ENCODE results near the gene CLTB.
A peak's percentile ranks its signal among the peaks of the same experiment; 100 is the strongest.

CLTB gene

DNA sequence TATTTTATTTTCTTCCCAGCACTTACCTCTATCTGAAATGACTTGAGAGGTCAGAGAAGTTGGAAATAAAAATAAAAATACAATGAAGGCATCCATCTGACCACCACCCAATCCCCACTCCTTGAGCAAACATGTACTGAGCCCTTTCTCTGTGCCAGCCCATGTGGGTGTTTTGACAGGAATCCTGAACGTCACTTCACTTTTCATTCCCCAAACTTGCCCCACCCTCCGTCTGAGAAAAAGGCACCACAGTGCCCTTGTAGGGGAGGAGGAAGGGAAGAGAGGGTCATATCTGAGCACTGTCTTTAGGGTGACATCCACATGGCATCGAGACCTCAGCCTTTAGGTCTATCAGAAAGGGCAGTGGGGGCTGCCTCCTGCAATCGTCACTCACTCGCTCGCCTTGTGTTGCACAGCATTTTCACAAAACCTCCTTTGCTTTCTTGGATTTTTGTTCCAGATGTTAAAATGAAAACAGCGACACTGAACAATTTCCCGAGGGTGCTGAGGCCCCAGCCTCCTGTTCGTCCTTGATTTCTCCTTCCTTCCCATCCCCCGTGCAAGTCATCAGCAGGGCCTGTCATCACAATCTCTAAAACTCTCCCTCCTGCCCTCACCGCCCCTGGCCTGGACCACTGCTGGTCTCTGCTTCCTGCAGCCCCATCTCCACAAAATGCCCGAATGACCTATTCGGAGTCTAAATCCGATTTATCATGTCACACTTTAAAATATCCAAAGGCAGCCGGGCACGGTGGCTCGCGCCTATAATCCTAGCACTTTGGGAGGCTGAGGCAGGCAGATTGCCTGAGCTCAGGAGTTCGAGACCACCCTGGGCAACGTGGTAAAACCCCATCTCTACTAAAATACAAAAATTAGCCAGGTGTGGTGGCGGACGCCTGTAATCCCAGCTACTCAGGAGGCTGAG is 14.8 kb downstream of the CLTB start:
- DNase-seq, result no peak

DNA sequence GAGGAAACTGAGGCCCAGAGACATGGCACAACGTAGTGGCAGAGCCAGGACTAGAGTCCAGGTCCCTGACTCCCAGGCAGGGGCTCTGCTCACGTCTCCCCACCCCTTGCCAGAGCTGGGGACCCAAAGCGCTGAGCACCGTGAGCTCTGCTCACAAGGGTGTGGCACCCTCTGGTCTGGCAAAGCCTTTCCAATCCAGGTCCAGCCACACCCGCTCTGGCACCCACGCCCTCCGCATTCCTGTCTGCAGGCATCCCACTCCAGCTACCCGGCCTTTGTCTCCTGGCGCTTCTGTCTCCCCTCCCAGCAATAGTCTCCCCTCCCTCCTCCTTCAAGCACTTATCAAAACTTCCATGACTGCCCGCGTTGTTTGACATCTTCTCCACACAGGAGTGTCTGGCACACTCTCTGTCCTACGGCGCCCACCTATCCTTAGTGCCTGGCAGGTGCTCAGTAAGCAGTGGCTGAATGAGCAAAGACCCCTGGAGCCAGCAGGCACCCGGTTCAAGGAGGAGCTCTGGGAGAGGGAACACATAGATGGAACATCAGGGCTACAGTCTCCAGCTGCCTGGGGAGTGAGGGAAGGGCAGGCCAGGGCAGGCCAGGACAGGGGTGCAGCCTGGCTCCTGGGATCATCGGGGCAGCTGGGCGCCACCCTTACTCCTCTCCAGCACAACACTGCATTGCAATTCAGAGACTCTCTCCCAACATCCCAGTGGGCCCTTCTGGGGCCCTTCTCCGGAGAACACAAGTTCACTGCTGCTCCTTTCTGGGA is 15.8 kb downstream of the CLTB start:
- no peak for DNase-seq

GRCh38 chr5:176397736-176398420 is 18.5 kb downstream of the CLTB start:
- DNase-seq, result no peak

- no peak for DNase-seq
These were observed 20.0 kb downstream of the CLTB start for GRCh38 chr5:176396330-176396729.

- DNase-seq, result no peak
These were observed 21.3 kb downstream of the CLTB start for GRCh38 chr5:176394881-176395675.

DNA sequence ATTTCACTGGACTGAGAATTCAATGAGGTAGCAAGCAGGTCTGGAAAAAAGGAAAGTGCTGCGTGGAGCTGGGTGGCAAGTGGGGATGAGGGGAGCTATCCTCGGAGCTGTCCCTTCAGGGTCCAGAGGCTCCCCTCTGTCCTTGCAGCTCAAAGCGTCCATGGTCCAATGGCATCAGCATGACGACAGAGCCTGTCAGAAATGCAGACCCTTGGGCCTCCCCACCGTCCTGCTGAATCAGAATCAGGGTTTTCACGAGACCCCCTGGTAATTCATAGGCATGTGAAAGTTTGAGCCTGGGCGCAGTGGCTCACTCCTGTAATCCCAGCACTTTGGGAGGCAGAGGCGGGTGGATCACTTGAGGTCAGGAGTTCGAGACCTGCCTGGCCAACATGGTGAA is 22.2 kb downstream of the CLTB start:
- no peak for DNase-seq

GRCh38 chr5:176392526-176392925 is 23.8 kb downstream of the CLTB start:
- no peak for DNase-seq

DNA sequence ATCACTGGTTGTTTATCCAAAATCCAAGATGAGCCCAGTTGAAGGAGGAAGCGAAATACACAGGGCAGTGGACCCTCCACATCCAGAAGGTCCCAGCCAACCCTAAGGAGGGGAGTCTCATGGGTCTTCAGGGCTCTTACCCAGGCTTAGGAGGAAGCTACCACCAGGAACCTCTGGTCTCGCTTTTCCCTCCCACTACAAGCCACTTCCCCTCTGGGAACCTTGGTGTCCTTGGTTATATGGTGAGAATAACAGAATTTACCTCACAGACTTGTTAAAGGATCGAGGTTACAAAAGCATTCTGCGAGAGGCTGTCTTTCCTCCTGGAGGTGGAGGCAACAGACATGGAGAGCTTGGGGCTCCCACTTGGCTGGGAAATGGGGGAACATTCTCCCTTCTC is 24.3 kb downstream of the CLTB start:
- no peak for DNase-seq

GRCh38 chr5:176391479-176391878 is 24.9 kb downstream of the CLTB start:
- no peak for DNase-seq

DNA sequence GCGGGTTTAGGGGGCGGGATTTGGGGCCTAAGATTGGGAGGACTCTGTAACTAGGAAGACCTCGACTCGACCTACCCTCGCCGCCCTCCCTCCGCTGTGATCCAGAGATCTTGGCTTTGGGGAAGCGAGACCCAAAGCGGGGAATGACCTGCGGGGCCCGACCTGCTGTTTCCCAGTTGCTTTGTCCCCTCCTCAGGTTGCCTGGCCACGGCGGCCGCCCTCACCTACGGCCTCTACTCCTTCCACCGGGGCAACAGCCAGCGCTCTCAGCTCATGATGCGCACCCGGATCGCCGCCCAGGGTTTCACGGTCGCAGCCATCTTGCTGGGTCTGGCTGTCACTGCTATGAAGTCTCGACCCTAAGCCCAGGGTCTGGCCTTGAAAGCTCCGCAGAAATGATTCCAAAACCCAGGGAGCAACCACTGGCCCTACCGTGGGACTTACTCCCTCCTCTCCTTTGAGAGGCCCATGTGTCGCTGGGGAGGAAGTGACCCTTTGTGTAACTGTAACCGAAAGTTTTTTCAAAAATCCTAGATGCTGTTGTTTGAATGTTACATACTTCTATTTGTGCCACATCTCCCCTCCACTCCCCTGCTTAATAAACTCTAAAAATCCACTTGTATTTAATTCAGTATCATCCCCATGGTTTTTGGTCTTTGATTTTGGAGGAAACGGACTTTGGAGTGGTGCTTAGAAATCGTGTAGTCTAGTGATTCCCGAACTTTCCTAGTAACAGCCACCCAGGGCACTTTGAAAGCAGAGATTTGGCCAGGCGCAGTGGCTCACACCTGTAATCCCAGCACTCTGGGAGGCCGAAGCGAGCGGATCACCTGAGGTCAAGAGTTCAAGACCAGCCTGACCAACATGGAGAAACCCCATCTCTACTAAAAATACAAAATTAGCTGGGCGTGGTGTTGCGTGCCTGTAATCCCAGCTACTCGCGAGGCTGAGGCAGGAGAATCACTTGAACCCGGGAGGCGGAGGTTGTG is 26.9 kb downstream of the CLTB start:
- peak in 1 of 2 experiments; percentile 78 for DNase-seq

- peak; percentile 99 to 100 for DNase-seq
These were observed 27.8 kb downstream of the CLTB start, which contains the start of the genes HIGD2A and NOP16 for GRCh38 chr5:176388444-176389134. HIGD2A (plus strand) TSS chr5:176388751; CDS start chr5:176388820, 69 bp downstream. NOP16 (minus strand) TSS chr5:176388598; CDS start chr5:176388539, 59 bp downstream.

DNA sequence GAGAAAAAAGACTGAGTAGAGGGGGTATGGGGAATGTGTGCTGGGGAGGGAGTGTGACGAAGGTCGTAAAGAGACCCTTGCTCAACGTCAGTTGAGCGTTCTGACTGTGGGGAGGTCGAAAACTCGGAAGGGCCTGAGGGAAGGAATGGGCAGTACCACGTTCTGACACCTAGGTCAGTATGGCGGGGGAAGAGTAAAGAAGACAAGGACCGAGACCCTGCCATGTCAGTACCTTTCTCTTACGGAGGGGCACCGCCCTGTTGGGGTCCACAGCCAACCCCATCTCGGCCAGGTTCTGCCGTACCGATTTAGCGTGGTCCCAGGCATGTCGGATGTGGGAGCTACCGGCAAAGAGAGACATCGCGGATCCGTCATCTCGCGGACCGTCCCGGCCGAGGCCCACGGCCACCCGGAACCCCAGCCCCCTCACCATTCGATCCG is 28.3 kb downstream of the CLTB start:
- peak in 1 of 2 experiments; percentile 44 for DNase-seq

DNA sequence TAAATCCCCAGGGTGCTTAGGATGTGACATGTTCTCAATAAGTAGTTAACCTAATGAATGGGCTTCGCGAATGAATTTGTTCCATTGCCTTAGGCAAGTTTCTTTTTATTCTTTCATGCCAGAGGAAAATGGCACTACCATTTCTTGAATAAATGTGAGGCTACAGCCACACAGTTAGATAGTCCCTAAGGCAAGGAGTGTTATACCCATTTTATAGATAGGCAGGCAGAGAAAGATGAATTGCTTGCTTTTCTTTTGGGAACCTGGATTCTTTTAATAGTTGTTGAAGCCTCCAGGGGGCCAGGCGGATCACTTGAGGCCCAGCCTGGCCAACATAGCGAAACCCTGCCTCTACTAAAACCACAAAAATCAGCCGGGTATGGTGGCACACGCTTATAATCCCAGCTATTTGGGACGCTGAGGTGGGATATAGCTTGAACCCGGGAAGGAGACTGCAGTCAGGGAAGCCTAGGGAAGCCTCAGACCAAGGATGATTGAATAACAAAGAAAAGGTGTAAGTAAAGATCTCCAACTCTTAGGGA is 28.9 kb downstream of the CLTB start:
- DNase-seq, result no peak

- no peak for DNase-seq
These were observed 29.8 kb downstream of the CLTB start for GRCh38 chr5:176386491-176386890.

DNA sequence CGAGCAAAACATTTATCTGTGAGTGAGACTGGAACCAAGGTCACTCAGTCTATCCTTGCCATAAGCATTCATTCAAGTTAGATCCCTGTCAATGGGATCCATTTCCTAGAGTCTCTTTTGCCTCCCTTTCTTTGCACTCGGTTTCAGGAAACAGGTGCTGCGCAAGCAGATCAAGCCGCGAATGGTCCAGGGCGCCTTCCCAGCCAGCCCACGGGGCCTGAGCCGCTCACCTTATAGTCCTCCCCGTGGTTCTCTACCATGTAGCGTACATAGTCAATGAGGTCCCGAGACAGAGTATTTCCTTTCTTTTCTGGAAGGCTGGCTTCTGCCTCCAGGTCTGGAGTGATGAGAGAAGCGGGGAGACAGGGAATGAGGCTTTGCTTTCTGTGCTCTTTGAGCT is 31.3 kb downstream of the CLTB start:
- DNase-seq, result no peak

- DNase-seq, result no peak
These were observed 31.9 kb downstream of the CLTB start for GRCh38 chr5:176384366-176384930.

GRCh38 chr5:176383961-176384360 is 32.4 kb downstream of the CLTB start:
- no peak for DNase-seq

DNA sequence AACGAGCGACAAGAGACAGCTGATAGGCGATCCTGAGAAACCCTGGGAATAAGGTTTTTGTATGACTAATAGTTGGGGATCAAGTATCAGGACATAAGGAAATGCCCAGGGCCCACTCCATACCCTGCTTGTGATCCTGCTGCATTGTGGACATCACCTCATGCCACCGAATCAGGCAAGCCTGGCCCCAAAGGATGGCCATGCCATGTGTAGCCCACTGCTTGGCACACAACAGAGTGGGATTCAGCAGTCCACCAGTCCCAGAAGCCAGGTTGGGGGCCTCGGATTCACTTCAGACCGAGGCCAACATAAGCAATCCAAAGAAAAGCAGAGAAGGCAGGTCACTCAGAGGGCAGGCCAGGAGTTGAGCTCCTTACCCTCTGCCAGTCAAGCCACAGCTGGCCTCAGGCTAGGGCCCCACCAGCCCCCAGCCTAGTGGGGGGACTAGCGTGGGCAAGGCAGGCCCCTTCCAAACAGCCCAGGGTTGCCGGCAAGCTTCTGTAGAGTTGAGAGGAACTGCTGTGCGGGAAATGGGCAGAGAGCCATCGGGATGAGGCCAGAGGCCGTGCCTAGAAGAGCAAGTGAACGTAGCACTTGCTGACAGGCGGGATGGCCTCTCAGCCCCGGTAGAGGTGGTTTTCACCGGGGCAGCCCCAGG is 33.0 kb downstream of the CLTB start:
- no peak for DNase-seq

- DNase-seq, result no peak
These were observed 33.6 kb downstream of the CLTB start for GRCh38 chr5:176382721-176383120.

Data from SW 1271 (cell line).